Brain microvascular endothelial cell (primary cell): Measurements from ENCODE around the gene HRH1.

Experiments
- DNase-seq: peaks from one replicate; pipeline ENCODE4 v3.0.0-alpha.2; 2020
- H3K27ac ChIP-seq: fragments of 250-450 bp; sonication (Bioruptor Pico); 2 replicates; pipeline ENCODE4 v1.5.1; 2020; ENCODE audit warnings: mild to moderate bottlenecking, moderate library complexity
- H3K27me3 ChIP-seq: fragments of 250-450 bp; sonication (Bioruptor Pico); replicated peaks from 2 replicates; pipeline ENCODE4 v1.5.1; 2020; ENCODE audit warnings: mild to moderate bottlenecking
- H3K36me3 ChIP-seq: fragments of 250-450 bp; sonication (Bioruptor Pico); replicated peaks from 2 replicates; pipeline ENCODE4 v1.5.1; 2020; ENCODE audit warnings: mild to moderate bottlenecking
- H3K4me3 ChIP-seq: 2 replicates; pipeline ENCODE4 v1.5.1; 2011; ENCODE audit warnings: low read depth, mild to moderate bottlenecking, control low read depth, low read length, moderate library complexity
- CTCF ChIP-seq: IDR thresholded peaks from 2 replicates; pipeline ENCODE4 v1.5.1; 2011; ENCODE audit warnings: low read depth, mild to moderate bottlenecking, moderate library complexity, low read length, control low read depth, inconsistent platforms; ENCODE audit errors: missing control alignments
- in situ Hi-C: cut with HindIII; loops from 2 replicates; pipeline ENCODE4 v1.10.0; 2017; ENCODE audit warnings: low sequenced_read_pairs, low pct_ligation_motif_present

Gene HRH1

DNA sequence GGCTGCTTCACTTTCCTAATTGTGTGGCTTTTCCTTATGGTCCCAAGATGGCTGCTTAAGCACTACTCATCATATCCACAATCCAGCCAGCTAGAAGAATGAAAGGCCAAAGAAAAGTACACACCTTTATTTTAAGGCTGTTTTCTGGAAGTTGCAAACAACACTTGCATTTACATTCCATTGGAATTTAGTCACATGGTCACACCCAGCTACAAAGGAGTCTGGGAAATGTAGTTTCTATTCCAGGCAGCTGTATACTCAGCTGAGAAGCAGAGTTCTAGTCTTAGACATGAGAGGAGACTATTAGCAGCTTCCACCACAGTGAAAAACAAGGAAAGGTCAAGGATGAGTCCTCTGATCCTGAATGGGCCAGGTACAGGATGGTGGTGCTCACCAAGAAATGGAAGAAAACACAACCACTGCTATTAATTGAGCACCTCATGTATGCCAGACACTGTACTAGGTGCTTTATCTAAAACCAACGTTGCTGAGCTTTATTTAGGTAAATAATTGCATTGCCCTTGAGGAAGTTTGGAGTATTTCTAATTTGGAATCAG, 89.9 kb downstream of the HRH1 start:
- H3K27me3 ChIP-seq = no peaks in the 10 kb centered on the region
- TF ChIP-seq CTCF = no peak
- no peaks in the 10 kb centered on the region for H3K36me3 ChIP-seq
- no peak overlapping the region for H3K27ac ChIP-seq
- in situ Hi-C loops = no loop called here
- no peak overlapping the region for H3K4me3 ChIP-seq
- peak; percentile 21 for DNase-seq

DNA sequence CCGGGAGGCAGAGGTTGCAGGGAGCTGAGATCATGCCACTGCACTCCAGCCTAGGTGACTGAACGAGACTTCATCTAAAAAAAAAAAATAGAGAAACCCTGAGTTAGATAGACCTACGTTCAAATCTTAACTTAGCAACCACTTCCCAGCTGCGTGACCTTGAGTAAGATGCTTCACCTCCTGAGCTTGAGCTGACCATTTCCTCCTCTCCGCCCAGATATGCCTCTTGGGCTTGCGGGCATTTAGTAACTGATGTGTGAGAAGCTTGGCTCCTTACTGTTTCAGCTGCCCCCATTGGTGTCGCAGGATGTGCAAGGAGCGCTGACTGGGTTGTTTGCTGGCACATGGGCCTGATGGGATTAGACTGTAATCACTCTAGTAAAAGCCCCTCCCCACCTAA, 91.0 kb downstream of the HRH1 start:
- H3K27ac ChIP-seq = no peak overlapping the region
- DNase-seq = no peak
- no peaks in the 10 kb centered on the region for H3K27me3 ChIP-seq
- in situ Hi-C loops = no loop called here
- TF ChIP-seq CTCF = no peak
- no peak overlapping the region for H3K4me3 ChIP-seq
- no peaks in the 10 kb centered on the region for H3K36me3 ChIP-seq

DNA sequence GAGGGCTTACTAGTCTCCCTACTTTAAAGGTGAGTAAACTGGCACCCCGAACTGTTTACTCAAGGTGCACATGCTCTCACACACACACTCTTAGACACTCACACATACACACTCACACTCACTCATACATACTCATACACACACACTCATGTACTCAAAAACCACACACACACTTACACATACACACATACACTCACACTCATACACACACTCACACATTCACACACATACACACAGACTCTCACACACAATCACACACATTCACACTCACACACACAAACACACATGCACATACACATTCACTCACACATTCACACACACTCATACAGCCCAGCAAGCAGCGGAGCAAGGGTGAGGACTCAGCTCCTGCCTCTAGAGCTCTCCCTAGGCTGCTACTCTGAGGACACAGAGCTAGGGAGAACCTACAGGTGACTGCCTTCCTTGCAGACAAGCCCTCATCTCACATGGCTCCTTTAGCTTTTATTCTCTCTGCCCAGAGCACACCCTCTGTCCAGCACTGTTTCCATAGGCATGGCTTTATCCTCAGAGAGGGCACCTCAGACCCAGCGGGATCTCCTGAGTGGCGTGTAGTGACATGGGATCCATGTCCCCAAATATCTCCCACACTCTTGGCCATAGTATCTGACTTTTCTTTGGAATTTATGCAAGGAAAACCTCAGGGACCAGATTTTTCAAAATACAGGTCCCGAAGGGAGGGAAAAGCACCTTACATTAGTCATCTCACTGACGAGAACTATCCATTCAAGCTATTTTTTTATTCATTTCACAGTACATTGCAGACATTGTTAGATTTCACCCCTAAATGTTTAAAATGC, 91.8 kb downstream of the HRH1 start:
- Histone ChIP-seq H3K27ac (no peak overlapping the region), H3K36me3 (no peaks in the 10 kb centered on the region), H3K27me3 (no peaks in the 10 kb centered on the region), H3K4me3 (no peak overlapping the region)
- no peak for TF ChIP-seq CTCF
- in situ Hi-C loops = no loop called here
- DNase-seq = no peak

GRCh38 chr3:11246663-11246970, 92.3 kb downstream of the HRH1 start:
- Histone ChIP-seq H3K27ac (no peak overlapping the region), H3K36me3 (no peaks in the 10 kb centered on the region), H3K4me3 (no peak overlapping the region), H3K27me3 (no peaks in the 10 kb centered on the region)
- no peak for DNase-seq
- in situ Hi-C loops = no loop called here
- TF ChIP-seq CTCF = no peak

- no peak for TF ChIP-seq CTCF
- Histone ChIP-seq H3K4me3 (no peak overlapping the region), H3K27ac (no peak overlapping the region), H3K27me3 (no peaks in the 10 kb centered on the region), H3K36me3 (no peaks in the 10 kb centered on the region)
- in situ Hi-C loops = no loop called here
- DNase-seq = no peak
These were observed 93.1 kb downstream of the HRH1 start for GRCh38 chr3:11247362-11247761.

DNA sequence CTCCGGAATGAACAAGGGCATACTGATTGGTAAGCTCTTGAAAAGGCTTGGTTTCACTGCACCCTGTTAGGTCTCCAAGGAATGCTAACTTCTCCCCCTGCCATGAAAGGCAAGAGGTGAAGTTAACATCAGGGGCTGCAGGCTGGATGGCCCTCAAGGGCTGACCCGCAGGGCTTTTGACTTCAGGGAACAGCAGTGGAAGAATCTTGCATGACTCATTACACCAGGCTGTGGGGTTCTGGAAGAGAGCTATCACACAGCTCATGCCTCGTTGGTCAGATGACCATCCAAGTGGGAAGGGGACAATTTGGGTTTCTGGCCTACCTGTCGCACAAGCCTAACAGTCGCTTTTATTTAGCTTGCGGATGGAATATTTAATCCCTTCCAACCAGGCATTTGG, 94.3 kb downstream of the HRH1 start:
- no peak for TF ChIP-seq CTCF
- Histone ChIP-seq H3K27me3 (no peaks in the 10 kb centered on the region), H3K27ac (no peak overlapping the region), H3K4me3 (no peak overlapping the region), H3K36me3 (no peaks in the 10 kb centered on the region)
- DNase-seq = peak; percentile 18
- in situ Hi-C loops = no loop called here
